Heart left ventricle (tissue), 16 donors: ENCODE results near the gene ARHGAP23. TPM values are rescaled to one million over a fixed set of nuclear protein-coding genes. Genes with fewer than 3 reads are reported as not detected.

ENCODE experiments used
- ATAC-seq, 4 donors: fragments of 200-7000 bp; cut with Tn5 transposase; one replicate each; pipeline ENCODE4 v1.9.1; 2020 to 2022; ENCODE audit warnings: moderate library complexity in 4 of 4, mild to moderate bottlenecking in 3 of 4, moderate number of reproducible peaks in 1 of 4
- DNase-seq, 5 donors: peaks; one replicate each; pipeline ENCODE4 v3.0.0-alpha.2; 2020
- H3K27ac ChIP-seq, 12 donors: fragments of 200-600 bp; sonication (generic) in 4 of 12; one replicate each; pipeline versions ENCODE4 v1.5.0 to v1.8.0; 2016 to 2022; ENCODE audit warnings: mild to moderate bottlenecking in 2 of 12
- H3K27me3 ChIP-seq, 9 donors: fragments of 200-600 bp; sonication (generic) in 2 of 9; one replicate each; pipeline versions ENCODE4 v1.5.1 to v1.8.0; 2016 to 2022; ENCODE audit warnings: mild to moderate bottlenecking in 3 of 9
- H3K36me3 ChIP-seq, 9 donors: fragments of 200-600 bp; sonication (generic) in 2 of 9; one replicate each; pipeline versions ENCODE4 v1.5.0 to v1.8.0; 2018 to 2022; ENCODE audit warnings: mild to moderate bottlenecking in 2 of 9
- H3K4me1 ChIP-seq, 12 donors: fragments of 200-600 bp; sonication (generic) in 4 of 12; one replicate each; pipeline versions ENCODE4 v1.5.0 to v1.8.0; 2016 to 2022; ENCODE audit warnings: mild to moderate bottlenecking in 3 of 12
- H3K4me3 ChIP-seq, 12 donors: fragments of 200-600 bp; sonication (generic) in 4 of 12; one replicate each; pipeline versions ENCODE4 v1.5.0 to v1.8.0; 2017 to 2022; ENCODE audit warnings: mild to moderate bottlenecking in 9 of 12, moderate library complexity in 4 of 12
- H3K9me3 ChIP-seq, 12 donors: fragments of 200-600 bp; sonication (generic) in 4 of 12; one replicate each; pipeline versions ENCODE4 v1.5.0 to v1.8.0; 2016 to 2022; ENCODE audit warnings: mild to moderate bottlenecking in 1 of 12
- CTCF ChIP-seq, 12 donors: fragments of 200-600 bp; sonication (generic) in 4 of 12; IDR thresholded peaks; one replicate each; pipeline versions ENCODE4 v1.5.0 to v1.8.0; 2018 to 2022; ENCODE audit warnings: antibody characterized with exemption in 12 of 12, mild to moderate bottlenecking in 5 of 12
- POLR2A ChIP-seq, 2 donors: fragments of 450-650 bp; IDR thresholded peaks; one replicate each; pipeline ENCODE4 v1.6.1; 2017; ENCODE audit warnings: antibody characterized with exemption in 2 of 2, mild to moderate bottlenecking in 2 of 2, moderate library complexity in 2 of 2
- WGBS, 4 donors: extraction: QIAGEN DNeasy Blood & Tissue Kit in 2 of 4; methylation state at CpG; one replicate each; pipeline versions ENCODE4 v1.1.5 to v1.1.7; 2013 to 2018; 5-methylcytosine and 5-hydroxymethylcytosine counted together
- intact Hi-C, 10 donors: fragments of 100-400 bp; cut with DNase I; formaldehyde crosslinking; loops; one replicate each; pipeline versions ENCODE4 v1.11.1 to v1.14.2; 2022
- polyA plus RNA-seq, 2 donors: library from polyadenylated mRNA; stranded (reverse); fragments of 200-250 nt; gene quantifications; one replicate each; pipeline ENCODE4 v1.2.3, GENCODE V29; 2013
- total RNA-seq, 9 donors: library from RNA; depleted of rRNA in 2 of 9; stranded (reverse); fragments of >200 nt in 2 of 9; fragmentation: NEBNext Ultra II Directional in 3 of 9; extraction: Animal tissue kit (Norgen Biotek cat#: 25700) in 3 of 9; gene quantifications; one replicate each; pipeline versions ENCODE4 v1.1.0 to v1.2.4, GENCODE V29; 2016 to 2023
- donor health status: ischemic (EF 13 %, LVEDD 7.1; RV severe dilation, severe dysfunction).
- donor health status: healthy with polysubstance abuse.
- donor health status: DM: no; HTN: yes; CAD: no.
- donor health status: DM: no; HTN: no; CAD: no.
- donor health status: ischemic (EF 25% LVEDD 6.9; RV normal size, moderate dysfunction).
- donor health status: ischemic (EF 25% LVEDD 5.7; RV mildly dilated, moderate dysfunction).
- donor health status: healthy.
- donor health status: DM: yes; HTN: yes; CAD: no.
- donor health status: ischemic (EF 35%, LVEDD 5.7; RV mildly dilated, moderate dysfunction).
- donor health status: nonischemic (EF 11% LVEDD 7.7; RV severe dilation, severe dysfunction).
- donor health status: DM: yes; HTN: yes; CAD: no.
- donor health status: PGD.
- donor health status: ischemic (EF 29% LVEDD 5.4; RV normal size, mild dysfunction).
- donor health status: nonischemic (EF 23%, LVEDD 6.1; RV moderate dilation, normal function).

Gene ARHGAP23
- total and polyA plus RNA-seq, 11 donors: 28.0 to 73.1 (median 66.3) TPM

- Histone ChIP-seq H3K36me3 (no peaks in the 10 kb centered on the region), H3K4me1 (peaks cover 12 to 70% (median 62%) of the 10 kb centered on the region in 12 donors), H3K9me3 (no peaks in the 10 kb centered on the region), H3K27me3 (peaks cover 0 to 12% (median 0%) of the 10 kb centered on the region in 9 donors), H3K4me3 (no peak overlapping the region), H3K27ac (peak overlapping the region in 11 of 12 donors; percentile 49 to 96 (median 88))
- ATAC-seq: peak in 1 of 4 donors; percentile 2
- WGBS, 4 donors: 49 to 55% (median 52%) methylated on average over 9 to 15 of the region's 15 CpGs
- intact Hi-C loops: no loop called here
- TF ChIP-seq CTCF (IDR thresholded peaks at IDR 0.05): no peak
- no peak for TF ChIP-seq POLR2A (IDR thresholded peaks at IDR 0.05)
- peak in 1 of 5 donors; percentile 57 for DNase-seq
Measured at GRCh38 chr17:38449364-38449763, 21.1 kb downstream of the ARHGAP23 start.

GRCh38 chr17:38450557-38451029 is 22.3 kb downstream of the ARHGAP23 start:
- ATAC-seq (no peak), DNase-seq (no peak)
- TF ChIP-seq CTCF (IDR thresholded peaks at IDR 0.05) (no peak), POLR2A (IDR thresholded peaks at IDR 0.05) (no peak)
- Histone ChIP-seq H3K4me3 (peak overlapping the region in 2 of 12 donors; percentile 32 to 35), H3K36me3 (no peaks in the 10 kb centered on the region), H3K4me1 (peaks cover 14 to 79% (median 72%) of the 10 kb centered on the region in 12 donors), H3K27ac (peak overlapping the region in 11 of 12 donors; percentile 75 to 96 (median 90)), H3K9me3 (no peaks in the 10 kb centered on the region), H3K27me3 (peaks cover 0 to 16% (median 0%) of the 10 kb centered on the region in 9 donors)
- intact Hi-C loops: loop anchor here in 1 of 10 donors (2.0 kb wide), 1 partner anchor 16 kb away; no protein-coding TSS in a partner anchor
- 62 to 72% (median 64%) methylated on average over 6 of the region's 6 CpGs for WGBS, 4 donors

GRCh38 chr17:38451030-38451839 is 23.0 kb downstream of the ARHGAP23 start:
- Histone ChIP-seq H3K36me3 (no peaks in the 10 kb centered on the region), H3K27me3 (peaks cover 0 to 16% (median 0%) of the 10 kb centered on the region in 9 donors), H3K27ac (peak overlapping the region; percentile 59 to 96 (median 89)), H3K4me1 (peaks cover 17 to 85% (median 78%) of the 10 kb centered on the region in 12 donors), H3K4me3 (peak overlapping the region in 9 of 12 donors; percentile 16 to 42 (median 35)), H3K9me3 (no peaks in the 10 kb centered on the region)
- intact Hi-C loops: loop anchor here in 1 of 10 donors (2.0 kb wide), 1 partner anchor 16 kb away; no protein-coding TSS in a partner anchor
- ATAC-seq (peak; percentile 13 to 60 (median 24)), DNase-seq (peak in 4 of 5 donors; percentile 71 to 82 (median 77))
- 36 to 59% (median 37%) methylated on average over 10 of the region's 10 CpGs for WGBS, 4 donors
- peak in 1 of 2 donors; percentile 16 for TF ChIP-seq POLR2A (IDR thresholded peaks at IDR 0.05)
- TF ChIP-seq CTCF (IDR thresholded peaks at IDR 0.05): no peak
